SU-DHL-6 (cell line): ENCODE data around the gene COQ10B.
A peak's percentile ranks its signal among the peaks of the same experiment; 100 is the strongest.

Experiments used
- H2AFZ ChIP-seq: fragments of 200-600 bp; sonication (generic); 2 replicates; pipeline ENCODE4 v1.6.1; 2014; ENCODE audit warnings: low read depth, mild to moderate bottlenecking, moderate library complexity, mixed read lengths, antibody characterized with exemption, low read length; ENCODE audit not compliant: severe bottlenecking
- H3F3A ChIP-seq: fragments of 200-600 bp; shearing (Covaris generic); 2 replicates; pipeline ENCODE4 v1.6.0; 2016; ENCODE audit warnings: antibody characterized with exemption, mild to moderate bottlenecking; ENCODE audit not compliant: insufficient read depth
- H3K27ac ChIP-seq: fragments of 200-600 bp; sonication (generic); 2 replicates; pipeline ENCODE4 v1.5.1; 2016; ENCODE audit warnings: low read depth, mild to moderate bottlenecking, low read length, moderate library complexity, mixed read lengths
- H3K27me3 ChIP-seq: fragments of 200-600 bp; sonication (generic), shearing (Covaris generic); 2 replicates; pipeline ENCODE4 v1.6.0; 2014; ENCODE audit warnings: mild to moderate bottlenecking, low read length
- H3K36me3 ChIP-seq: fragments of 200-600 bp; sonication (generic); 2 replicates; pipeline ENCODE4 v1.6.1; 2014; ENCODE audit warnings: mild to moderate bottlenecking, low read length, mixed read lengths
- H3K4me2 ChIP-seq: fragments of 300-600, 200-600 bp; shearing (Covaris generic), sonication (generic); 2 replicates; pipeline ENCODE4 v1.6.0; 2014; ENCODE audit warnings: low read length, low read depth, mild to moderate bottlenecking; ENCODE audit not compliant: poor library complexity, severe bottlenecking
- H3K4me3 ChIP-seq: fragments of 200-600 bp; sonication (generic); 2 replicates; pipeline ENCODE4 v1.5.1; 2014; ENCODE audit warnings: antibody characterized with exemption, low read length, mild to moderate bottlenecking, mixed read lengths; ENCODE audit not compliant: insufficient read depth, poor library complexity, severe bottlenecking
- H3K79me2 ChIP-seq: fragments of 200-600 bp; sonication (generic); 2 replicates; pipeline ENCODE4 v1.6.1; 2014; ENCODE audit warnings: mild to moderate bottlenecking, low read length, moderate library complexity; ENCODE audit not compliant: insufficient read depth
- H3K9ac ChIP-seq: fragments of 200-600 bp; sonication (generic); 2 replicates; pipeline ENCODE4 v1.7.0; 2014; ENCODE audit warnings: mild to moderate bottlenecking, low read length
- H3K9me2 ChIP-seq: fragments of 200-600 bp; sonication (generic); replicated peaks from 2 replicates; pipeline ENCODE4 v1.6.1; 2014; ENCODE audit warnings: low read length; ENCODE audit not compliant: insufficient read depth
- H3K9me3 ChIP-seq: fragments of 200-600 bp; sonication (generic); 2 replicates; pipeline ENCODE4 v1.6.1; 2014; ENCODE audit warnings: low read length, mixed read lengths; ENCODE audit not compliant: insufficient read depth
- H4K20me1 ChIP-seq: fragments of 200-600 bp; sonication (generic); 2 replicates; pipeline ENCODE4 v1.6.1; 2014; ENCODE audit warnings: low read depth, mild to moderate bottlenecking, antibody characterized with exemption, low read length, moderate library complexity, mixed read lengths
- CTCF ChIP-seq: fragments of 200-600 bp; sonication (generic); IDR thresholded peaks from one replicate; pipeline ENCODE4 v1.5.1; 2017; ENCODE audit warnings: antibody characterized with exemption, mild to moderate bottlenecking, low read length, moderate library complexity; ENCODE audit not compliant: insufficient read depth, poor library complexity, severe bottlenecking
- EZH2phosphoT487 ChIP-seq: fragments of 200-600 bp; sonication (generic), shearing (Covaris generic); conservative IDR thresholded peaks from 2 replicates; pipeline ENCODE4 v1.6.1; 2018; ENCODE audit warnings: mild to moderate bottlenecking, antibody characterized with exemption, low read length, moderate library complexity, mixed read lengths

The COQ10B gene

GRCh38 chr2:197453123-197453913 lies at the start of gene COQ10B:
Gene COQ10B, plus strand, starts transcription at chr2:197453552. Its CDS starts 9 bp downstream, at chr2:197453561.
- H2AFZ ChIP-seq = peak within 1 kb of the TSS; percentile 78
- H4K20me1 ChIP-seq = peaks cover 9% of the 10 kb centered on the region; the same call in 1 of the 2 replicates
- no peaks in the 10 kb centered on the region for H3K27me3 ChIP-seq
- H3K36me3 ChIP-seq = no peaks in the 10 kb centered on the region
- peak within 1 kb of the TSS; percentile 82 for H3K9ac ChIP-seq
- peak within 1 kb of the TSS; percentile 74 for H3K27ac ChIP-seq
- H3F3A ChIP-seq = peaks cover 4% of the 10 kb centered on the region; the same call in 1 of the 2 replicates
- peak within 1 kb of the TSS; percentile 82 for H3K4me3 ChIP-seq
- no peaks in the 10 kb centered on the region for H3K9me3 ChIP-seq
- H3K4me2 ChIP-seq = peak within 1 kb of the TSS; percentile 82
- TF ChIP-seq CTCF (no peak), EZH2phosphoT487 (no peak)
- H3K79me2 ChIP-seq = peaks cover 49% of the 10 kb centered on the region
- no peaks in the 10 kb centered on the region for H3K9me2 ChIP-seq

DNA sequence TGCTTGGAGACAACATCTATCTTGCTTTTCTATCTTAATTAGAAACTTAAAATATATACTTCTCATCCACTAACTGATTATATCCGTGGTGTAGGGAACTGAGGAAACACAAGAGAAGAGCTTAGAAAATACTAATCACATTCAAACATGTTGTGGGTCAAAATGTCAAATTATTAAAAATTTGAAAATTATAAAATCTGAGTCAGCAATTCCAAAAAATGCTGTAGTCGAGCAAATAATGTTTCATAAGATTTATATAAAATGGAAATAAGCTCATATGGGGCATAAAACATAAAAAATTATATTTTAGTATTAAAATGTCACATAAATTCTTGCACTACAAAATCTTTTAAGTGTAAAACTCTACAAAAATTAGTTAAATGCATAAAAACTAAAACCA lies 47.8 kb upstream of the COQ10B start:
- Histone ChIP-seq H3K4me3 (no peak overlapping the region), H3F3A (peaks cover 15% of the 10 kb centered on the region; the same call in 1 of the 2 replicates), H3K27me3 (no peaks in the 10 kb centered on the region), H3K79me2 (peaks cover 6% of the 10 kb centered on the region; the same call in 1 of the 2 replicates), H3K27ac (no peak overlapping the region), H4K20me1 (peaks cover 9% of the 10 kb centered on the region), H3K4me2 (no peak overlapping the region), H3K9me2 (no peaks in the 10 kb centered on the region), H3K9me3 (no peaks in the 10 kb centered on the region), H3K9ac (no peak overlapping the region), H2AFZ (no peak overlapping the region), H3K36me3 (peaks cover 80% of the 10 kb centered on the region)
- TF ChIP-seq EZH2phosphoT487 (no peak), CTCF (no peak)

GRCh38 chr2:197414039-197414438 lies 39.3 kb upstream of the COQ10B start:
- H3K9me3 ChIP-seq = no peaks in the 10 kb centered on the region
- no peak overlapping the region for H3K4me2 ChIP-seq
- TF ChIP-seq EZH2phosphoT487 = no peak
- TF ChIP-seq CTCF = no peak
- no peaks in the 10 kb centered on the region for H3K27me3 ChIP-seq
- H3K9ac ChIP-seq = no peak overlapping the region
- H3K36me3 ChIP-seq = peaks cover 67% of the 10 kb centered on the region
- H3K9me2 ChIP-seq = no peaks in the 10 kb centered on the region
- no peak overlapping the region for H3K4me3 ChIP-seq
- no peak overlapping the region for H2AFZ ChIP-seq
- H3F3A ChIP-seq = peaks cover 6% of the 10 kb centered on the region; the same call in 1 of the 2 replicates
- H3K27ac ChIP-seq = no peak overlapping the region
- peaks cover 40% of the 10 kb centered on the region for H3K79me2 ChIP-seq
- H4K20me1 ChIP-seq = peaks cover 7% of the 10 kb centered on the region
